HG02885 (cell line): Measurements from ENCODE around the gene ZNF804A.

Source experiments
- ATAC-seq: cut with Tn5 transposase; IDR thresholded peaks from one replicate; pipeline ENCODE4 v1.9.1; 2021; ENCODE audit warnings: mild to moderate bottlenecking; ENCODE audit not compliant: unreplicated experiment, poor library complexity

The ZNF804A gene

GRCh38 chr2:184602734-184603133, 4.4 kb downstream of the ZNF804A start:
- ATAC-seq = no peak

DNA sequence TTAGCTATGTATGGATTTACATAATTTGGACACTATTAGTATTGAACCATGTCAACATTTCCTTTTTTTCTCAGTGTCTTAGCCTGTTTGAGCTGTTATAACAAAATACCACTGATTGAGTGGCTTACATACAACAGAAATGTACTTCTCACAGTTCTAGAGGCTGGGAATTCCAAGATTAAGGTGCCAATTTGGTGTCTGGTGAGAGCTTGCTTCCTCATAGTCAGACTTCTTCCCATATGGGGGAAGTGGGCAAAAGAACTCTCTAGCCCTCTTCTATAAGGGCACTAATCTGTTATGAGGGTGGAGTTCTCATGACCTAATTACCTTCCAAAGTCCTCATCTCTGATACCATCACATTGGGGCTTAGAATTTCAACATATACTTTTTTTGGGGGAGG, 12.6 kb downstream of the ZNF804A start:
- no peak for ATAC-seq

GRCh38 chr2:184611361-184612085, 13.2 kb downstream of the ZNF804A start:
- ATAC-seq = peak; percentile 54

DNA sequence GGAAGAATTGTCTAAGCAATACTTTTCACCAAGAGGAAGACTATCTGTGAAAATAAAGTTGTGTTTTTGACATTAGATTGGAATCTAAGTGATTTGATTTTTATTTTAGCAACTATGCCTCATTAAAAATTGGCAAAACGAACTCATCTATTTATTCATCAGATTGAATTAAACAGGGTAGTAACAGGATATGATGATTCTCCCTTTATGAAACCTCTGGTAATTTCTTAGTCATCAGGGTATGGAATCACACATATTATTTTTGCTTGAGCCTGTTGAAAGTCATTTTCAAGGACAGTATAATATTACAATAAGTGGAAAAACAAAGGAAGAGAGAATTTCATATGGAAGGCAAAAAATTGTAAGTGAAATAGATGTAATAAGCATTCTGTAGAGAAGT, 22.0 kb downstream of the ZNF804A start:
- no peak for ATAC-seq

GRCh38 chr2:184624311-184624710, 26.0 kb downstream of the ZNF804A start:
- ATAC-seq = no peak

GRCh38 chr2:184628051-184628450, 29.7 kb downstream of the ZNF804A start:
- no peak for ATAC-seq

- ATAC-seq = no peak
Observed at GRCh38 chr2:184633726-184634125, 35.4 kb downstream of the ZNF804A start.

GRCh38 chr2:184637781-184638180, 39.5 kb downstream of the ZNF804A start:
- no peak for ATAC-seq

DNA sequence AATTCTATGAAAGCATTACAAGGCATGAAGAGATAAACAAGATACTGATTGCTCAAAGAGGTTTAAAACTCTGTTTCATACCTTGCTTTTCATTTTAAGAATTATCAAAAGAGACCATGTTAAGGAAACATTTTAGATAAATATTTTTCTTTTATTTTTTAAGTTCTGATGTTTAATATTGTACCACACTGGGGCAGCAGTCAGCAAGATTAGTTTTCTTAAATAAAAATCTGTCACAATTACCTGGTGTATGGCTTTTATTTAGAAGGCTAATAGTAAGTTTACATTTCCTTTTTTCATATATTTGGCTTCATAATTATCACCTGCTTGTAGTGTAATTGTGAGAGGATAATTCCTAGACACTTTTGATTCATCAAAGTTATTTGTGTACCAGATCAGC, 46.4 kb downstream of the ZNF804A start:
- no peak for ATAC-seq

GRCh38 chr2:184646177-184646576, 47.8 kb downstream of the ZNF804A start:
- no peak for ATAC-seq

DNA sequence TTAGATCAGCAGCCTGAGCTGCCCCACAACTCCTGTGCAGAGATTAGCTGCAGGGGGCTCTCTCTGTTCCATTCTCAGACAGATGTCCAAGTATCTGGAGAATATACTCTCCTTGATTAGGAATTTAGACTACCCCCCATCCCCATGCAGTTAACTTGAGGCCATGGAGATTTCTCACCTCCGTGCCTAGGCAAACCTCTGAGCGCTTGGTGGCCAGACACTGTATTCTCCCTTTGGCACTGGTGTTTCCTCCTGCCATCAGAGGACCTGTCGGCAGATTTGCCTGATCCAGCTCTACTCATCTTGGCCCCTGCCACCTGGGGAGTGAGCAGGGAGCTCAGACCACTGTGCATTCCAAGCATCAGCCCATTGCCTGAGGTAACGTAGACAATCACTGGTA, 48.3 kb downstream of the ZNF804A start:
- ATAC-seq = no peak

GRCh38 chr2:184654945-184655344, 56.6 kb downstream of the ZNF804A start:
- no peak for ATAC-seq

GRCh38 chr2:184677171-184677570, 78.8 kb downstream of the ZNF804A start:
- ATAC-seq = no peak

- ATAC-seq = no peak
Observed at GRCh38 chr2:184679219-184680018, 81.1 kb downstream of the ZNF804A start.

DNA sequence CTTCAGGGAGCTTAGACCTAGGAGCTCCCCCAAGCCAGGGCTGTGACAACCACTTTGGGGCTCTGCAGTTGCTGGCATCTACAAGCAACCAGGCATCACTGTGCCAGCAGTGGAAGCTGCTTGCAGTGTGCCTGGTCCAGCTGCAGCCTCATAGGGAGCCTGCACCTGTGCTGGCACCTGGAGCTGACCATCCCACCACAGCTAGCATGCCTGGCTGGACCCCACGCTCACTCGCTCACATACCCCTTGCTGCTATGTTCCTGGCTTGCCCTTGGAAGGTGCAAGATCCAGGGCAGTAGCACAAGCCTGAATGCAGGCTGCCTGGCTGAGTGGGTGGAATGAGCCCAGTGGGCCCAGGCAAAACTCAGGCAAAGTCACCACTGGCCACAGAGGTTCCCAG, 82.5 kb downstream of the ZNF804A start:
- no peak for ATAC-seq

- ATAC-seq = no peak
Observed at GRCh38 chr2:184681642-184682321, 83.5 kb downstream of the ZNF804A start.

DNA sequence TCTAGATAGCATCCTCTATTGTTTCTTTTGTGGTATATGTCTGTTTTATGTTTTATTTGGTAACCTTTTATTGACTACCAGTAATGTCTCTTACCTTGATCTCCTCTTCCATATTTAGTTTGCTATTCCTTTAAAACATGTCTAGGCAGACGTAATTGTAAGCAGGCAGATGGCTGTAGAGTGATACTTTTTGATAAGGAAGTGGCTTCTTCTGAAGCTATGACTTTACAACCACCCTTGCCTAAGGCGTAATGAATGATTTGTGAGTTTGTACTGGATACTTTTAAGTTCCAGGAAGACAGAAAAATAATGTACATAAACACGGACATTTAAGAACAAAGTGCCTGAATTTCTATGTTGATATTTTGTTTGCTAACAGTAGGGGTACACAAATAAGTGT, 85.6 kb downstream of the ZNF804A start:
- ATAC-seq = no peak

- no peak for ATAC-seq
Observed at GRCh38 chr2:184685999-184686841, 87.9 kb downstream of the ZNF804A start.

- no peak for ATAC-seq
Observed at GRCh38 chr2:184689638-184690037, 91.3 kb downstream of the ZNF804A start.

DNA sequence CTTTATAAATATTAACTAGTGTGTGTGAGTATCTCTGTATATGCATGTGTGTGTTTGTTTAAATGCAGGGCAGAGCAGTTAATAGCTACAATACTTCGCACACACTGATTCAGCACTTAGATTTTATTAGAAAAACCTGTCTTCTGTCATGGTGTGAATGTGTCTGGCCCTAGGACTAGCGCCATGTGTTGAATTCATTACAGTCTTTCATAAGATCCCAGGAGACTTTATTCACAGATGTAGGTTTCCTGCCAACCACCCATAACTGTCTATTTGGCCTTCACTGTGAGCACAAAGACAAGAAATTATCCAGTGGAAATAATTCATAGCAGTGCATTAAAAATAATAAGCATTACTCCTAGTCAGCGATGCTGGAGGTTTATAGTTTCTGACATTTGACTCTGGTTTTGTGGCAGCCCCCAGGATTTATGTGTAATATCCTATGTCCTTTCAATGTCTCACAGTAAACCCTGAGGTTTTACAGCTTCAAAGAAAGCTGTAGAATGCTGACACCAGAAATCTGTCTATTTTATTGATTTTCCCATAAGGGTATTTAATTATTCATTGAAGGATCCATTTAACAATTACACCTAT, 93.9 kb downstream of the ZNF804A start:
- ATAC-seq = no peak
